Tracheal epithelial cell (primary cell): Measurements from ENCODE around the gene ALDH1L1. TPM values are rescaled to one million over a fixed set of nuclear protein-coding genes. Genes with fewer than 3 reads are reported as not detected.

Experiments used
- total RNA-seq: library from RNA; depleted of rRNA; stranded (reverse); fragments of >200 nt; gene quantifications from 2 replicates; pipeline ENCODE4 v1.2.1, GENCODE V29; 2014

The ALDH1L1 gene
- 0.72 and 5.5 TPM in 2 replicates for total RNA-seq

DNA sequence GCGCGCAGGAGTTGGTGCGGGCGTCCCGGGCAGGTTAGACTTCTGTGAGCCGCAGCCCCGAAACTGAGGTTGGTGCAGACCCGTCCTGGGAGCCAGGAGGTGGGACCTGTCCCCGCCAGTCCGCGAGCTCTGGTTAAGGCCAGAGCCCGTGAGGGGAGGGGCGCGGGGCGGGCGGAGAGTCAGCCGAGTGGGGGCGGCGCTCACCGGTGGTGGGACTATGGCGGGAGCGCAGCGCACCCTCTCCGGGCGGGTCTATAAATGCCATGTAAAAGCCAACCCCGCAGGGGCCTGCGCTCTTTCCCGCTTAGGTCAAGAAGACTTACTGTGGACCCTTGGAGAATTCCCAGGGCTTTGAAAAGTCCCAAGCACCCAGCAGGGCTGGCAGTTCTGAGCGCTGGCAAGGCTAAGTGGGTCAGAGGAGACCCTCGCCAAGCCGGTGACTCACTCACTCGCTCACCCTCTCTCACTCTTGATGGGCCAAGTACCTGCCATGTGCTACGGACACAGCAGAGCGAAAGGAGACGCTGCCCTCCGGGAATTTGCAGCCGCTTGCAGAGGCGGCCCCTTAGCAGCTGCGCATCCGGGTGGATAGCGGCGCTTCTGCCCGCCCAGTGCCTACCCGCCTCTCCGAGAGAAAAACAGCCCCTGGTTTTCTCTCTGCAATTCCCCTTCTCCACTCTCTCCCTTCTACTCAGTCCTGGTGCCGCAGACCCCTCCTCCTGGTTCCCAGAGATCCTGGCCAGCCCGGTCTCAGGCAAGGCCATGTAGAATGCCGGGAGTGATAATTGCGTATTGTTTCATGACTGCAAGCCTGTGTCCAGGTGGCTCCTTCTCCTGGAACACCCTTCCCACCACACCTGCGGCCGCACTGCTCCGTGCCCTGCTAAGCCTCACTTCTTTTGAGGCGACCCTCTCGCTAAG is at the start of gene ALDH1L1:
Gene ALDH1L1, minus strand, starts transcription at position 110 of the 921 bp plus-strand sequence. CDS start 19,607 bp downstream, outside the sequence.

DNA sequence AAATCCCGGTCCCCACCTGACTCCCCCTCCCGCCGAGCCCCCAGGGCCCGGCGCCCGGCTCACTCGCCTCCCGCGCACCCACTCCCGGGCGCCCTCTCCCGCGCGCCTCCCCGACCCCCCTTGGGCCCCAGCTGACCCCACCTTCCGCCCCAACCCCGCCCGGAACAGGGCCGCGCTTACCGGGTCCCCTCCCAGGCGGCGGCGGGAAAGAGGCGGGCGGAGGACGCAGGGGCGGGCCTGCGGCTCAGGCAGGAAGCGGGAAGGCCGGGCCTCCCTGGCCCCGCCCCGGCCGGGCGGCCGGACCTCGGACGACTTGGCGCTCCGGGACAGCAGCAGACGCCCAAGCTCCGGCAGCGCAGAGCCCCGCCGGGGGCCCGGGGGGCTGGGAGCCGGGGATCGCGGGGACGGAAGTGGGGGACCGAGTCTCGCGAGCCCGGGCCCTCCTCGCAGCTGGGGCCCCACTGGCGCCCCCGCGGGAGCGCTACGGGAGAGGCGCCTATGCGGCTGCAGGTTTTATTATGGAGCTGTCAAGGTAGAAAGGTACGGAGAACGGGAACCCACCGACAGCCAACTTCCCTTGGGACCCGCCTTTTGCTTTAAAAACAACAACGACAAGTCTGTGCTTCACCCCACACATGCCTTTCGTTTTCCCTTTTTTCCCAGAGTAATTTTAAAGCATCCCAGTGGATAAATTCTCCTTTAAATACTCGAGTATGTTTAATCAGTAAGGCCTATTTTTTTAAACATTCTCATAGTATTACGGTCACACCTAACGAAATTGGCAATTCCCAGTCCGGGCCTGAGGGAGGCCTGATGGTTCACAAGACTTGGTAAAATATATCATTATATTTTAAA is 96.2 kb downstream of the ALDH1L1 start, which contains the start of gene SLC41A3:
Gene SLC41A3, minus strand, starts transcription at position 212 of the 855 bp plus-strand sequence. CDS start 15,905 bp downstream, outside the sequence.

Other genes starting within 250 kb of the ALDH1L1 start
- gene ROPN1B, start 211.4 kb downstream of the ALDH1L1 start, total RNA-seq: 0.24 TPM in 1 of 2 replicates, not detected in the other
- 56.9 and 73.5 TPM in 2 replicates for gene SLC41A3, start 96.5 kb downstream of the ALDH1L1 start, total RNA-seq
- gene KLF15, start 176.8 kb upstream of the ALDH1L1 start, total RNA-seq: 3.2 TPM in 1 of 2 replicates, not detected in the other
- not detected in 2 replicates for gene CFAP100, start 214.3 kb upstream of the ALDH1L1 start, total RNA-seq